Measurements from ENCODE around the gene HMX1.

HMX1 gene

DNA sequence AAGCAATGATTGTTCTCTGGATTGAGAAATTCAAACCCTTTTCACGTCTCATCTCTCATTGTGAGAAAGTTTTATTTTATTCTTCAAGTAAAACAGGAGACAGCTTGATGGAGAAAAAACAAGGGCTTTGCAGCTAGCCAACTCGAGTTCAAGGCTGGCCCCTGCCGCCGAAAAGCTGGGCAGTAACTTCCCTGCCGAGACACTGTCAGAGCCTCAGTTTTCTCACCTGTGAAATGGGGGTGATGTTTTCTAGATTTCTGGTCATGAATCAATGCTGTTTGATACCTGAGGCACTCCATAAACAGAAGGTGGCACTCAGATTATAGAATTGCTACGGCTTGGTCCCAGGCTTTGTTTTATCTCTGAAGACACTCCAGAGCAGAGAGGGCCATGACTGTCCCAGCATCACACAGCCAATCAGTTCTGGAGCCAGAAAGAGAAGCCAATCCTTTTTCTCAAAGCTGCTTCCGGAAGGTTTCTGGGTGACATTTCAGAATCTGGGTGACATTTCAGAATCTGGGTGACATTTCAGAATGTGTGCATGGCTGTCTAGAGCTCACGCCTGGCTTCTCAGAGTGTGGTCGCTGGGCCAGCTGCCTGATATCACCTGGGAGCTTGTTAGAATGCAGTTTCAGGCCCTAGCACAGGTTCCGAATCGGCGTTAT, 33.2 kb downstream of the HMX1 start:
- DNase-seq, result no peak

- DNase-seq, result no peak
These were observed 34.3 kb downstream of the HMX1 start for GRCh38 chr4:8837181-8837841.

- no peak for DNase-seq
These were observed 34.9 kb downstream of the HMX1 start for GRCh38 chr4:8836664-8837171.

DNA sequence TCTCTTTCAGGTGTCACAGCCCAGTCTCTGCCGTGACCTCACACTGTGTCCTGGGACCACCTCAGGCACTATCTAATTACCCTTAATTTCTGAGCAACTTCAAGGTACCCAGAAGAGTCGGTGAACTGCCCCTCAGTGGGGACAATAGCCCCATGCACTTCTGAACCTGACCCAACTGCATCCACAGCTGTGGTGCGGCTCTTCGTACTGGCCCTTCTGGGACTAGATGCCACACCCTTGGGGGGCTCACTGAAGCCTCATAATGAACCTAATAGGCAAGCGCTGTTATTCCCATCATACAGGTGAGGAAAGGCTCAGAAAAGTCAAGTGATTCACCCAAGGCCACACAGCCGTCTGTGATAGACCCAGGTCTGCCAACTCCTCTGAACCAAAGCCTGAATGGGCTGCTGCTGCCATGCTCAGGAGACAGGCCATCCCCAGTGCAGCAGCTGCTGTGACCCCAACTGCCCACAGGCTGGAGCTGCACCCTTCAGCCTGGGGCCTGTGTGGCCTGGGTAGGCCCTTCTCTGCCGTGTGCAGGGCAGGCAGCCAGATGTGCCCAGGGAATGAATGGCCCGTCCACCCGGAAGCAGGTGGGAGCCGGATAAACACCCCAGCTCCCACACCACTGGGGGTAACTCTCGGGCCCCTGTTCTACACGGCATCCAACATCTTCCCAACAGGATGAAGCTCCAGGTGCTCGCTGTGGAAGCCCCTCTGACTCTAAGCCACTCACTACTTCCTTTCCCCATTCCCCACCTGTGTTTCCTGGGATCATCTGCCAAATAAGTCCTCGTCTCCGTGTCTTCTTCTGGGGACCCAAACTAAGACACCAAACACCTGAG, 35.9 kb downstream of the HMX1 start:
- DNase-seq, result no peak

GRCh38 chr4:8834681-8835220, 36.9 kb downstream of the HMX1 start:
- no peak for DNase-seq

GRCh38 chr4:8832113-8832915, 39.3 kb downstream of the HMX1 start:
- DNase-seq, result no peak

DNA sequence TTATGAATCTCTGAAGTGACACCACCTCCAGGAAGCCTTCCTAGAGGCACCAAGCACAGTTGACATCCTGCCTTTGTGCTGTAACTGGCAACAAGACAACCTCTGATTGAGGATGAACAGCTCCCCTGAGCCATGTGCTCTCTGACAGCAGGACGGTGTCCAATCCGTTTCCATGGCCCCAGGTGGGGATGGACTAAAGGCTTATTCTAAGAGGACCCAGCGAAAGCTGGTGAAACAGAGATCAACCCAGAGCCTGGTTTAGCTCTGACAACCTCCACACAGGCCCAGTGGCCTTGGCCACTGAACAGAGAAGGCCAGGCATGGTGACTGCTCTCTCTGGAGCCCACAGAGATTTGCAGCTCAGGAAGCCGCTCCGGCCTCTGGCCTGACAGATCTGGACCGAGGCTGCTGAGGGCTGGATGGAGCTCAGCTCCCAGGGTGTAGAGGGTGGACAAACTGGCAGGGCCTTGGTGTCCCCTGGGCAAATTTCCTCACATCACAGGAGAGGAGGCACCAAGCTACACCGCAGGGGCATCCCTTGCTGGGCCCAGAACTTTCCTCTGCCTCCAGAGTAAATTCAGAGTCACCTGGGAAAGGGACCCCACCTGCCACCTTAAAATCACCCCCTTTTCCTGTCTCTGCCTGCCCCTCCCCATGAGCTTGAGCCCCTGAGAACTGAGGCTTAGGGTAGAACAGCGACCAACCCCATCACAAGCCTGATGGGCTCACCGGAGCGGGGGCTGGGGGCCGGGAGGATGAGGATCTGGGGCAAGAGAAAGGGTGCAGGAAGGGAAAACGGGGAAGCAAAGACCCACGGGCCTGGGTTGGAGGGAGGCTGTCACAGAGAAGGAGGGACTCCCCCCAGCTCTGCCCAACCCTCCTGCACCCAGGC, 40.2 kb downstream of the HMX1 start:
- DNase-seq, result no peak

DNA sequence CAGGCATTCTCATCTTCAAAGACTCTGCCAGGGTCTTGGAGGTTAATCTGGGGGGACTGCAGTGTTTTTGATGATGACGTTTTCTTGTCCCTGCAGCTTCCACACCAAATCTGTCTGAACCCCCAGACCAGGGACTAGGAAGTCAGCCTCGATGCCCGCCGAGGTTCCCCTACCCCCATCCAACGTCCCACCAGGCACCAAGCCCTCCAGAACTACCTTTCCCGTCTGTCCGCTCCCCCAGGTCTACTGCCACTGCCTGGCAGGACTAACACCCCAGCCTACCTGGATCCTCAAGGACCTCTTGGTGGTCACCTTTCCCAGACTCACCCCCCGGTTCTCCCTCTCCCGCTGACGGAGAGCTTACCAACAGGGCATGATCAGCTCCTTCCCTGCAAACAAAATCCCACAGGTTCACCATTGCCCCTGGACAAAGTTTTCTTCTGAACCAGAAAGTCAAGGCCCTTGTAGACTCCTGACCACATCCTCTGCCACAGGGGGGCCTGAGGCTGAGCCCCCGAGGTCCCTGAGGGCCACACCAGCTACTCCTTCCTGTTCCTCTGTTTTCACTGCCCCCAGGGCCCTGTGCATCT, 40.9 kb downstream of the HMX1 start:
- no peak for DNase-seq

GRCh38 chr4:8830056-8830455, 41.6 kb downstream of the HMX1 start:
- no peak for DNase-seq

DNA sequence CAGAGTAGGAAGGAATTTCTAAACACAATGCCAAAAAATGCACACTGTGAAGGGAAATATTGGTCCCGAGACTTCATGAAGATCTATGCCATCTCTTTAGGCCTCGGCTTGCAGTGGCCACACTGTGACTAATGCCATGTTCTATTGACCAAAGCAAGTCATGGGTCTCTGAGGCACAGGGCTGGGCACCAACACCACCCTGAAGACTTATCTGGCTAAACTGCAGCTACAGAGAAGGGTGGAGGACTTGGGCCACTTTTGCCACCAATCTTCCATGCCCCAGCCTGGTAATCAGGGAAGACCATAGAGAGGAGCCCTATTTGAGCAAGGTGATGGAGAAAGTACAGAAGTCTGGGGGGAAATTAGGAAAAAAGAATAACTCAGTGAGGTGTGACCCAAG, 42.1 kb downstream of the HMX1 start:
- no peak for DNase-seq

- DNase-seq, result no peak
These were observed 42.8 kb downstream of the HMX1 start for GRCh38 chr4:8828869-8829268.

DNA sequence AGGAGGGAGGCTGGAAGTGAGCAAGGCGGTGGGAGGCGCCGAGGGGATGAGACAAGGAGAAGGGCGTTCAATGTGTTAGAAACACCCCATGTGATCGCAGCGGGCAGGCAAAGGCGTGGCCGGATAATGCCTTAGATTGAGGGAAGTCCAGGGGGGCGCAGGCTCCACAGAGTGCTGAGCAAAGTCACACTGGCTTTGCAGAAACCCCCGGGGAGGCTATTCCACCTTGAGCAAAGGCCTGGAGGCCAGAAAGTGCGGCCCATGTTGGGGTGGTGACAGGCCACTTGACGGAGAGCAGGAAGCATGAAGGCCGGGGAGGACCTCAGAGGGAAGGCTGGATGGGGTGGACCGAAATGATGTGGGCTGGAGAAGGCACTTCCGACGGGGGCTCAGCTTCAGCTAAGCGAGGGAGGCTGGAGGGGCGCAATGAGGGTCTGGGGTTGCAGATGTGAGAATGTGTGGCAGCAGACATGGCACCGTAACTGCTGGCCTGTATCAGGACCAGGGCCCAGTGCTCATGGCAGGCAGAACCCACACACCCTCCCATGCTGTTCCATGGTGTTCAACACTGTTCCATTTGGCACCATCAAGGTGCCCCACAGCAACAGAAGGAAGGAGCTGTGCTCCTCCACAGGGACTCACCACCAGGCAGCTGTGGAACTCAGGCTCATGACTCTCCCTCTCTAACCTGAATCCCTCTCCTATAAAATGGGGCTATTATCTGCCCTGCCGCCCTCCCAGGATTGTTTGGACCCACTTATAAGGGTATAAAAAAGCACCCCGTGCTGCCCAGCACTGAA, 50.3 kb downstream of the HMX1 start:
- DNase-seq, result no peak

- no peak for DNase-seq
These were observed 51.2 kb downstream of the HMX1 start for GRCh38 chr4:8820178-8821102.

GRCh38 chr4:8819473-8820177, 52.0 kb downstream of the HMX1 start:
- no peak for DNase-seq

DNA sequence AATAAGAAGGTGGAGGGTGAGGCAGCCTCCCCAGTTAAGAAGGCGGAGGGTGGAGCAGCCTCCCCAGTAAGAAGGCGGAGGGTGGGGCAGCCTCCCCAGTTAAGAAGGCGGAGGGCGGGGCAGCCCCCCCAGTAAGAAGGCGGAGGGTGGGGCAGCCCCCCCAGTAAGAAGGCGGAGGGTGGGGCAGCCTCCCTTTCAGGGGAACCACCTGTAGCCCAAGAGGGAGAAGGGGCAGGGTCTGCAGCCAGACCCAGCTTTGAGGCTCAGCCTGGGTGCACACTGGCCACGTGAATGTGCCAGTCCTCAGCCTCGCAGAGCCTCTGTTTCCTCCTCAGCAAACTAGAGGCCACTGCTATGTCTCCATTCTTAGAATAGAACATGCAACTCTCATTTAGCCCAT, 52.6 kb downstream of the HMX1 start:
- DNase-seq, result no peak

DNA sequence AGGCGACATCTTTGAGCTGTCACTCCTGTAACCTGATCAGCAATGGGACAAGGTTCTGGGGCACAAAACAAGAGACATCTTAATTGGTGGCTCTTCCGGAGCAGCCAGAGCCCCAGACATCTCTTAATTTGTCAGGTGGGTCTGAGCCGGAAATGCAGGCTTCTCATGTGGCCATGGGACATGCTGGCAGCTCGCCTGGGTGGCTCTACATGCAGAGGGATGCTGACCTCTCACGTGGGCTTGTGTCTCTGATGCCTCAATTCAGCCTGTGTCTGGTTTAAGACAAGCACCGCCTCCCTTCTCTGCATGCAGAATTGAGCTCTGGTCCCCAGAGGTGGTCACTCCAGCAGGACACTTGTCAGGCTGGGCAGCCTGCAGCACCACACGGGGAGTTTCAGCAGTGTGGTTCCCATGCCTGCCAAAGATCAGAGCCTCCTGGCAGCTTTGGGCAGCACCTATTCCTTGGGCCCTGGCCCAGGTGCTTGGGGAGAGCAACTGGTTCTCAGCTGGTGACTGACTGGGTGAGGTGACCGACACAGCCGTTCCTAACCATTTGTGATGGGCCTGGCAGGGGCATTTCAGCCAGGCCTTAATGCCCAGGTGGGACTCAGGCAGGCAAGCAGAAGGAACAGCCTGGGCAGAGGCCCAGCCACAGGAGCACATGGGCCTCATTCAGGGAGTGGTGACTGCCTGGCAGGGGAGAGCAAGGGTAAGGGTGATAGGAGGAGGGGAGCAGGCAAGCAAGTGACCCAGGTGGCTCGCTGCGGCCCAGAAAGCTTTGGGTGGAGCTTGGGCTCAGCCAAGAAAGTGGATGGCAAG, 53.4 kb downstream of the HMX1 start:
- DNase-seq, result no peak

DNA sequence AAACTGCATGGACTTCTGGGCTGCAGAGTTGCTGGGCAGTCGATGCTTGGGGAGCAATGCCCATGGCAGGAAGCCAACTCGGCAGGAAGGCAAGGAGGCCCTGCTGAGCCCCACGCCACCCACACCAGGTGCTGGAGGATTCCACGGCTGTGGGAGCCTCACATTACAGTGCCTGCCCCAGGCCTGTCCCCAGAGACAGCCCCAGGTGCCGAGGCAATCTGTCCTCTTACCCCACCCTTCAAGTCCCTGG, 53.9 kb downstream of the HMX1 start:
- DNase-seq, result no peak
